HG02763 (cell line): ENCODE measurements around the gene SCARF2.
"Not testable (repeated sequence)": the region's sequence is repeated elsewhere in the genome, so short reads cannot be mapped to it uniquely, and the experiment has no call there.

Experiments used
- ATAC-seq: cut with Tn5 transposase; IDR thresholded peaks from one replicate; pipeline ENCODE4 v1.9.1; 2021; ENCODE audit warnings: mild to moderate bottlenecking, moderate library complexity; ENCODE audit not compliant: unreplicated experiment

The SCARF2 gene

DNA sequence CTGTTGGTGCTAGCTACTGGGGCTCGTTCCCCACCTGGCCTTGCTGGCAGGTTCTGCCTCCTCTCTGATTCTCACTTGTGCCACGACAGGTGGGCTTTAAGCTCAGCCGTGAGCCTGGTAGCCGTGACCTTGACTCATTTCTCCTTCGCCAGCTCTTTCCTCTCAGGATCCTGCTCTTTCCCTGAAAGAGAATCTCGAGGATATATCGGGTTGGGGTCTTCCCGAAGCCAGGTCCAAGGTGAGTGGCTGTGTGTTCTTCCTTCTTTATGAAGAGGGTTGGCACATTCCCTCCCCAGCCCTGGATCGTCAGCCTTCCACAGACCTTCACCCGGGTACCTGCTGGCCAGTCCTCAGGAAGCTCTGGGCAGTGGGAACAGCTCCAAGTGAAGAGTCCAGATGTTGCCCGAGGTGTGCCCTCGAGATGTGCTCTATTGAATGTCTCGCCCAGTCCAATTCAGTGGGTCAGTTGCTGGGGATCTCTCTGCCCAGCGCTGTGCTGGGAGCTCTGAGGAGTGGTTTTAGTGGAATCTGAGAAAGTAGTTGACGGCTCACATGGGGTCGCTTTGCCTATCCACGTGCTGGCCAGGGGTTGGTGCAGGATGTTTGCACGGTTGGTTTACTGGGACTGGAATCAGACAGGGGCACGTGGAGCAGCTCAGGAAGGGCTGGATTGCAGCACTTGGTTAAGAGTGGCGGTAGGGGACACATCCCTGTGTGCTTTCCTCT is 42.3 kb downstream of the SCARF2 start:
- ATAC-seq = no peak

DNA sequence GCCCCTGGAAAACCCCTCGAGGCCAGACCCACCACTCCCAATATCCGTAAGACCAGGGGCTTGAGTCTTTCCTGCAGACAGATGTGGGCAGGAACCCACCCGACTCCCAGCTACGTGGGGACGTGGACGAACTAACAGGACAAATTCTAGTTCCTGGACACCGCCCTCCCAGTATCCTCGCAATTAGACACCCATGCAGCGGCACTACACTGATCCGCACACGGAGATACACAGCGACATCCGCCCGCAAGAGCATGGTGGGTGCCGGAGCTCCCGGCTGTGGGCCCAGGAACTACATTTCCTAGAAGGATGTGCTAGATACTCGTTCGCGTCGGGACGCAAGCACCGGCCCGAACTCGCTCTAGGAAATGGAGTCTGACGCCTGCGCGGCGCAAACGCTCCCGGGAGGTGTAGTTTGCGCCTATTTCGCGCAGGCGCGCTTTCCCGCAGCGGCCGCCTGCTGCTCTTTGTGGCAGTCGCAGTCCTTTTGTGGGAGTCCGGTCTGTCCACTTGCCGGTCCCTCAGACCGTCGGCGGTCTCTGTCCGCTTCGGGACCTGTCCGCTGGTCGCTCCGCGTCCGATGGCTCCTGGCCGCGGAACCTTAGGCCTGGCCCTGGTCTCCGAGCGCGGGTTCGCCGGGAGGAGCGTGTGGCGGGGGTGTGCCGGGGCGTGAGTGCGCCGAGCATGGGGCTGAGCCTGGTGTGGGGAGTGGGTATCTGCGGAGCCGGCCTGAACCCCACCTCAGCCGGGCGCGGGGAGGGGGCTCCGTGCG is 43.7 kb downstream of the SCARF2 start, which contains the start of gene ZNF74:
Gene ZNF74 (plus strand): TSS at position 447 of the 772 bp plus-strand sequence. CDS start 478 bp downstream, outside the sequence.
- peak; percentile 69 for ATAC-seq

DNA sequence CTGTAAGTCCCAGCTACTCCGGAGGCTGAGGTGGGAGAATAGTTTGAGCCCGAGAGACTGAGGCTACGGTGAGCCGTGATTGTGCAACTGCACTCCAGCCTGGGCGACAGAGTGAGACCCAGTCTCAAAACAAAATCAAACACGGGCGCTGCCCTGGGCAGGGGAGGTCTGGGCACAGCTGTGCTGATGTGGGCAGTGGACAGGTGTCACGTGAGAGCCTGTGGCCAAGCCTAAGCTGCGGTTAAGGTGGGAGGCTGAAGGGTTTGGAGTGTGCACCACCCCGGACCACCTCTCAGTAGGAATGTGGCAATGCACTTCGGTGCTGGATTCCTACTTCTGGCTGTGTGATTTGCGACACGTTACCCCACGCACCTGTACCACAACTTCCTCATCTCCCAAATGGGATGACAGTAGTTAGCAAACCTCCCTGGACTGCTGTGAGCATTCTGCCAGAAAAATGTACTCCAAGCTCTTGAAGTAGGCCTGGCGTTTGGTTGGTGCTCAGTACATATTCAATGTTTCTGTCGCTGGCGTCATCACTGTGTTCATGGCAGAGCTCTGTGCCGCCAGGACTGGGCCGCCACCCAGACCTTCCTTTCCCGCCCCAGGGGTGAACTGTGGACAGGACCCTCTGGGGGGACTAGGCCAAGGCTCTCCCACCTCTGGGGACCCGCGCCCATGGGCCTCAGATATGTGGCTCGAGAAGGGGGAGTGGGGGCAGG is 44.5 kb downstream of the SCARF2 start:
- peak; percentile 9 for ATAC-seq

DNA sequence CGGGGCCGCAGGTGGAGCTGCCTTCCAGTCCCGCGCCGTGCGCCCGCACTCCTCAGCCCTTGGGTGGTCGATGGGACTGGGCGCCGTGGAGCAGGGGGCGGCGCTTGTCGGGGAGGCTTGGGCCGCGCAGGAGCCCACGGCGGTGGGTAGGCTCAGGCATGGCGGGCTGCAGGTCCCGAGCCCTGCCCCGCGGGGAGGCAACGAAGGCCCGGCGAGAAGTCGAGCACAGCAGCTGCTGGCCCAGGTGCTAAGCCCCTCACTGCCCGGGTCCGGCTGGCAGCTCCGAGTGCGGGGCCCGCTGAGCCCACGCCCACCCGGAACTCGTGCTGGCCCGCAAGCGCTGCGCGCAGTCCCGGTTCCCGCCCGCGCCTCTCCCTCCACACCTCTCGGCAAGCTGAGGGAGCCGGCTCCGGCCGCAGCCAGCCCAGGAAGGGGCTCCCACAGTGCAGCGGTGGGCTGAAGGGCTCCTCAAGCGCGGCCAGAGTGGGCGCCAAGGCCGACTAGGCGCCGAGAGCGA is 45.2 kb downstream of the SCARF2 start:
- ATAC-seq = not testable (repeated sequence)

DNA sequence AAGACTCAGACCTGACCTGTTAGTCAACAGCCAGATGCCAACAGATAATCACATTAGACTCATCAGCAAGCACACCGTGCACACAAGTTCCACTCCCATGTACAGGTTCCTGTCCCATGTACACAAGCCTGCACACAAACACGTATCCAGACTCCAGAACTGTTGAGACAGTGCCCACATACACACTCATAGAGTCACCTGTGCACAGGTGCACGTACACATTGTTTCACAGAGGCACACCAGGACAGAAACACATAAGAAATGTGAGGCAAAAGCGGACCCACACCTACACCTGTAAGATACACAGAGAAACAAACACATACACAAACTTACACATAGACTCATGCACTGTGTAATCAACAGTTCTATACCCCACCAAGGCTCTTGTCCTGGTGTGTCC is 46.4 kb downstream of the SCARF2 start:
- ATAC-seq = no peak

DNA sequence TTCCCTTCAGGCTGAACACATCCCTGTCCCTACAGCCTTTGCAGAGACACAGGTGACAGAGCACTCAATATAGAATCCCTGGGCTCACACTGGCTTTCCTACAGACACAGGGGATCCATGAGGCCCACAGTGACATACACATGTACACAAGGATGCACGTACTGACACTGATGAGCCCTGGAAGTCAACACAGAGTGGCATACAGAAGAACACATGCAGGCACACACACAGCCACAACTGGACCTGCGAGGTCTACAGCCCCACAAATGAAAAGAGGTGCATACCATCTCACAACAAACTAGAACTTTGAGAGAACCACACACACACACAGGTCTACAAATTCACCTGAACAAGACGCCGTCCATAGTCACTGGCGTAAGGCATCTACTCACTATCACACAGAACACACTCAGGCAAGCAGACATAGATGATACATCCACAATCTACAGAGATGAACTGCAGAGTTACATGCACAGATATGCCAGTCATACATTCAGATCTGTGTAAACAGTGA is 47.2 kb downstream of the SCARF2 start:
- no peak for ATAC-seq

DNA sequence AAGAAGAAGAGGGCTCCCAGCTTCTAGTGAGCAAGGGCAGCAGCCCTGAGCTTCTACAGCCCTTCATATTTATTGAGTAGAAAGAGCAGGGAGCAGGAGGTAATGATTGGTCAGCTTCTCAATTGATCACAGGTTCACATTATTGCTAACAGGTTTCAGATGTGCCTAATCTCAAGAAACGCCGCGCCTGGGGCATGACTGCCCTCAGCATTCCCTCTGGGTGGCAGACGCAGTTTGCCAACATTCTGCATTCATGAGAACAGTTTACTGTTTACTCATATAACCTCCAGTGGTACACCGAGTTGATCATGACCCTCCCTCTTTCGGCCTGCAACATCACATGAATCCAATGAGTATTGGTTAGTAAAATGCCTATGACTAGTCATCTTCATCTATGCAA is 48.3 kb downstream of the SCARF2 start:
- ATAC-seq = no peak

DNA sequence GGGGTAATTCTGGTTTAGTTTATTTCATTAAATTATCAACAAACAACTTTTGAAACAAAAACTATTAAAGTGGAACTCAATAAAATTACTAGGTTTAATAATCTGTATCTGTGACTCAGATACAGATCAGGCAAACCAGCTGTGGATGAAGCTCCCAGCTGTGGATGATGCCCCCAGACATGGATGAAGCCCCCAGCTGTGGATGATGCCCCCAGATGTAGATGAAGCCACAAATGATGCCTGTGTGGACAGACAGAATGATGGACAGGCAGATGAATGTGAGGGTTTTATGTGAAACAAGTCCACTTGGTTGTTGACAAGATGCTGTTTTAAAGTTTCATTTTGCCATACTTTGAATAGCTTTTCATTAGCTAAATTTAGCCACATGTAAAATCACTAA is 49.4 kb downstream of the SCARF2 start:
- no peak for ATAC-seq

DNA sequence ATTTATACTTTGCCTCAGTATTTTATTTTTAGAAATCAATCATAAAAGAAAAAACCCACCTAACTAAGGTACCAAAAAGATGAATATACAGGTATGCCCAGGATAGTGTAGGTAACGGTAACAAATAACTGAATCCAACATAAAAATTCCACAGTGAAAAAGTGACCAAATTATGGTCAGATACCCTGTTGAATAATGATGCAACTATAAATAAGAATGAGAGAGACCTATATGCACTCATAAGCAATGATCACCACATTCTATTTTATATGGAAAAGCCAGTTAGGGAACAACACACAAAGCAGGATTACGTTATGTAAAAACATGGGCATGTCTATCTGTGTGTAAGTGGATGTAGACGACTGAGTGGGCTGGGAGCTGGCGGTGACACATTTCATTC is 50.7 kb downstream of the SCARF2 start:
- no peak for ATAC-seq

DNA sequence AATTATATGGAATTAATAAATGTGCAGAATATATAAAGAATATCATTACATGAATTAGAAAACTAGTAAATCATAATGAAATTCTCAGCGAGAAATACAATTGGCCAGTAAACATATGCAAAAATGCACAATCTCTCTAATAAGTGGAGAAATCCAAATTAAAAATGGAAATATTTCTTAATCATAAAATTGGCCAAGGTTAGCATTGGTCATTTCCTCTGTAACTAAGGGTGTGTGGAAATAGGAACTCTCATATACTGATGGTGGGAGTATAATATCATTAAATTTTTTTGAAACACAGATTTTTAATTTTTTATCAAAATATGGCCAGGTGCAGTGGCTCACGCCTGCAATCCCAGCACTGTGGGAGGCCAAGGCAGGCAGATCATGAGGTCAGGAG is 51.3 kb downstream of the SCARF2 start:
- ATAC-seq = no peak

DNA sequence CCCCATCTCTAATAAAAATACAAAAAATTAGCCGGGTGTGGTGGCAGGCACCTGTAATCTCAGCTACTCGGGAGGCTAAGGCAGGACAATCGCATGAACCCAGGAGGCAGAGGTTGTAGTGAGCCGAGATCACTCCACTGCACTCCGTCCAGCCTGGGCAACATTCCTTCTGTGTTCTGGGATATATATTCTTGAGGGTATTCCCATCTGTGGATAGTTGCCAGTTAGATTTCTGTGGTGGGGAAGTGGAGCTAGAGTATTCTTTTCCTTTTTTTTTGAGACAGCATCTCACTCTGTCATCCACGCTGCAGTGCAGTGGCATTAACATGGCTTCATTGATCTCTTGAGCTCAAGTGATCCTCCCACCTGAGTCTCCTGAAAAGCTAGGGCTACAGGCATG is 52.8 kb downstream of the SCARF2 start:
- ATAC-seq = no peak

DNA sequence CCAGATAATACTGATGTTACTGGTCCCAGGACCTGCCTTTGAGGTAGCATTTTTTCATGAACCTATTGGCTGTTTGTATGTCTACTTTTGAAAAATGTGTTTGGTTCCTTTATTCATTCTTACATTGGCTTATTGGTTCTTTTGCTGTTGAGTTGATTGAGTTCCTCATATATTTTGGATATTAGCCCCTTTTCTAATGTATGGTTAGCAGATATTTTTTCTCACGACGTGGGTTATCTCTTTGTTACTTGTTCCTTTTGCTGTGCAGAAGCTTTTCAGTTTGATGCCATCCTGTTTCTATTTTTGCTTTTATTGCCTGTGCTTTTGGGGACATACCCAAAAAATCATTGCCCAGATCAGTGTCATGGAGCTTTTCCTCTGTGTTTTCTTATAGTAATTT is 53.5 kb downstream of the SCARF2 start:
- no peak for ATAC-seq

DNA sequence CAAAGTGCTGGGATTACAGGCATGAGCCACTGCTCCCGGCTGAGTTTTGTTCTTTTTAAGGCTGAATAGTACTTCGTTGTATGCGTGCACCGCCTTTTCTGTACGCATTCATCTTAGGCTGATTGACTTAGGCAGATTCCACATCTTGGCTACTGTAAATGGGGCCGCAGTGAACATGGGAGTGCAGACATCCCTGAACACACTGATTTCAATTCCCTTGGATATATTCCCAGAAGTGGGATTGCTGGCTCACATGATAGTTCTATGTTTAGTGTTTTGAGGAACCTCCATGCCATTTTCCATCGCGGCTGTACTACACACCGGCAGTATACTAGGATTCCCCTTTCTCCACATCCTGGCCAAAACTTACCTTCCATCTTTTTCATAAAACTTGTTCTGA is 54.1 kb downstream of the SCARF2 start:
- no peak for ATAC-seq

DNA sequence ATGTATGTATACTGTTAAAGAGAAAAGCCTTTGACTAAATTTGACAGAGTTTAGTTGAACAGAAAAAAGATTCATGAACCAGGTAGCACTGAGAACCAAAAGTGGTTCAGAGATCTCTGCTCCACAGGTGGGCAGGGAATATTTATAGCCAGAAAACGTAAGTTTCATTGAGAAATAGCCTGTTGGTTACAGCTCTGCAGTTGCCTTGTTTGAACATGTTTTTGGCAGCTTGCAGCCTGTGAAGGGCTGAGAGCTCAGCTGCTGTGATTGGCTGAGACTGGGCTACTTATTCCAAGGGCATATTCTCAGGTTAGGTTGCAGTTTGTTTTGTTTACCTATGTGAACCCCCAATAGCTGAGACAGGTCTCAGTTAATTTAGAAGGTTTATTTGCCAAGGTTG is 57.1 kb downstream of the SCARF2 start:
- no peak for ATAC-seq

DNA sequence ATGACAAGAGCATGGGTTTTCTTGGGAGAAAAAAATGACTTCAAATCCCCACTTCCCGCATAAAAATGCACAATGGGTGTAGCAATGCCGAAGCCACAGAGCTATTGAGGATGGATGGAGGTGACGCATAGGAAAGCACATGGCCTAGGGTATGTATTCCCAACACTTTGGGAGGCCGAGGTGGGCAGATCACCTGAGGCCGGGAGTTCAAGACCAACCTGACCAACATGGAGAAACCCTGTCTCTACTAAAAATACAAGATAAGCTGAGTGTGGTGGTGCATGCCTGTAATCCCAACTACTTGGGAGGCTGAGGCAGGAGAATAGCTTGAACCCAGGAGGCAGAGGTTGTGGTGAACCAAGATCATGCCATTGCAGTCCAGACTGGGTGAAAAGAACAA is 58.9 kb downstream of the SCARF2 start:
- not testable (repeated sequence) for ATAC-seq

DNA sequence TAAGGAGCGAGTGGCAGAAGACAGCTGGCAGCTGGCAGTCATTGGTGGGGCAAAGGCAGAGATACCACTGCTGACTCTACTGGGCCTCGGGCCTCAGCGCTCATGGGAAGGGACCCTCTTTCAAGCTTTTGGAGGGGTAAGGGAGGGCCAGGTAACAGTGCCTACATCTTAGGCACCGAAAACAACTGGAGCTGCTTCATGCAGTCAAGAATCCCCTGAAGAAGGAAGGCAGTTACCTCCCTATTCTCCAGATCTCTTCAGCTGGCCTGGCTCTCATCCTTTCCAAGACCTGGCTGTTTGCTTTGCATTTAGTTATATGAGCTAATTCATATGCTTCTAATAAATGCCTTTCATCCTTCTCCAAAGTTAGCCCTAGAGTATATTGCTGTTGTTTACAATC is 59.5 kb downstream of the SCARF2 start:
- ATAC-seq = no peak

DNA sequence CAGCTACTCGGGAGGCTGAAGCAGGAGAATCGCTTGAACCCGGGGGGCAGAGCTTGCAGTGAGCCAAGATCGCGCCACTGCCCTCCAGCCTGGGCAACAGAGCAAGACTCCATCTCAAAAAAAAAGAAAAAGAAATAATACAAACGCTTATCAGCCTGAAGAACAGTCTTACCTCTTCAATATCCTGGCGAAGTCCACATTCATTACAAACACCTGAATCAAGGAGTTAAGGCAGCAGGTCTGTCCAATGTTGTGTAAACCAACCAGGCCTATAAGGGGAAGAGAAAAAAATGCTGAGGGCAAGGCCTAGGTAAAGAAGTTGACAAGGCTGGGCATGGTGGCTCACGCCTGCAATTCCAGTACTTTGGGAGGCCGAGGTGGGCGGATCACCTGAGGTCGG is 60.6 kb downstream of the SCARF2 start:
- ATAC-seq = not testable (repeated sequence)

DNA sequence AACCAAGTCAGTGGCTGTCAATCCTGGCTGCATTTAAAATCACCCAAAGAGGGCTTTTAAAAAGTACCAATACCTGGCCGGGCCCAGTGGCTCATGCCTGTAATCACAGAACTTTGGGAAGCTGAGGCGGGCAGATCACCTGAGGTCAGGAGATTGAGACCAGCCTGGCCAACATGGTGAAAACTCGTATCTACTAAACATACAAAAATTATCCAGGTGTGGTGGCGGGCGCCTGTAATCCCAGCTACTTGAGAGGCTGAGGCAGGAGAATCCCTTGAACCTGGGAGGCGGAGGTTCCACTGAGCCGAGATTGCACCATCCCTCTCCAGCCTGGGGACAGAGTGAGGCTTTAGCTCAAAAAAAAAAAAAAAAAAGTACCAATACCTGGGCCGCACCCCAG is 61.3 kb downstream of the SCARF2 start:
- ATAC-seq = not testable (repeated sequence)
